NCI-H69 (cell line): Measurements from ENCODE around the gene TMSB15A.
"Not testable (repeated sequence)": the region's sequence is repeated elsewhere in the genome, so short reads cannot be mapped to it uniquely, and the experiment has no call there.

Experiments
- DNase-seq: peaks from one replicate; lab custom pipeline; 2025; lab: John Stamatoyannopoulos, UW

Gene TMSB15A

GRCh38 chrX:102515975-102516941 lies at the start of gene TMSB15A:
Gene TMSB15A (minus strand): TSS chrX:102516739.
- peak; percentile 76 for DNase-seq

GRCh38 chrX:102560423-102561068 lies 44.0 kb upstream of the TMSB15A start:
- no peak for DNase-seq

GRCh38 chrX:102558607-102559006 lies 42.1 kb upstream of the TMSB15A start:
- no peak for DNase-seq

- DNase-seq: no peak
Measured at GRCh38 chrX:102548231-102548630, 31.7 kb upstream of the TMSB15A start.

- DNase-seq: peak; percentile 22
Measured at GRCh38 chrX:102546828-102547493, 30.4 kb upstream of the TMSB15A start.

- not testable (repeated sequence) for DNase-seq
Measured at GRCh38 chrX:102546175-102546574, 29.6 kb upstream of the TMSB15A start.

GRCh38 chrX:102535958-102536357 lies 19.4 kb upstream of the TMSB15A start:
- DNase-seq: no peak

GRCh38 chrX:102517326-102517725 lies 787 bp upstream of the TMSB15A start:
- DNase-seq: peak; percentile 12

- DNase-seq: no peak
Measured at GRCh38 chrX:102514536-102514935, 2.0 kb downstream of the TMSB15A start.

GRCh38 chrX:102498732-102499131 lies 17.8 kb downstream of the TMSB15A start:
- no peak for DNase-seq

- DNase-seq: no peak
Measured at GRCh38 chrX:102491766-102492165, 24.8 kb downstream of the TMSB15A start.

- DNase-seq: not testable (repeated sequence)
Measured at GRCh38 chrX:102478765-102479164, 37.8 kb downstream of the TMSB15A start.

GRCh38 chrX:102471762-102472220 lies 44.7 kb downstream of the TMSB15A start, which contains the start of gene TCP11X2:
Gene TCP11X2 (minus strand): TSS chrX:102471812.
- not testable (repeated sequence) for DNase-seq

- not testable (repeated sequence) for DNase-seq
Measured at GRCh38 chrX:102470215-102470614, 46.3 kb downstream of the TMSB15A start.
